SK-N-SH (cell line): ENCODE results near the gene COMMD10.

Experiments used
- POLR2AphosphoS5 ChIP-seq: IDR thresholded peaks from 2 replicates; pipeline ENCODE4 v1.6.1; 2012; ENCODE audit warnings: low read depth, low read length
- TF ChIP-seq, protein P1 (sequence below): IDR thresholded peaks from 2 replicates; pipeline ENCODE4; 2012

- TF ChIP-seq, protein P1, sequence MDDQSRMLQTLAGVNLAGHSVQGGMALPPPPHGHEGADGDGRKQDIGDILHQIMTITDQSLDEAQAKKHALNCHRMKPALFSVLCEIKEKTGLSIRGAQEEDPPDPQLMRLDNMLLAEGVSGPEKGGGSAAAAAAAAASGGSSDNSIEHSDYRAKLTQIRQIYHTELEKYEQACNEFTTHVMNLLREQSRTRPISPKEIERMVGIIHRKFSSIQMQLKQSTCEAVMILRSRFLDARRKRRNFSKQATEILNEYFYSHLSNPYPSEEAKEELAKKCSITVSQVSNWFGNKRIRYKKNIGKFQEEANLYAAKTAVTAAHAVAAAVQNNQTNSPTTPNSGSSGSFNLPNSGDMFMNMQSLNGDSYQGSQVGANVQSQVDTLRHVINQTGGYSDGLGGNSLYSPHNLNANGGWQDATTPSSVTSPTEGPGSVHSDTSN, result no peak
- TF ChIP-seq POLR2AphosphoS5, result no peak
Measured at GRCh38 chr5:116153687-116154174, 68.9 kb downstream of the COMMD10 start.
